Left hindlimb (tissue), 1 donor: ENCODE results near the gene NRG3.

ENCODE experiments used
- DNase-seq: peaks from one replicate; pipeline ENCODE4 v3.0.0-alpha.2; 2018

NRG3 gene

GRCh38 chr10:82400841-82401240 is 525.8 kb downstream of the NRG3 start:
- DNase-seq, result no peak

GRCh38 chr10:82402906-82403401 is 528.0 kb downstream of the NRG3 start:
- no peak for DNase-seq

- DNase-seq, result peak; percentile 29
Measured at GRCh38 chr10:82409671-82410070, 534.7 kb downstream of the NRG3 start.

GRCh38 chr10:82411416-82411815 is 536.4 kb downstream of the NRG3 start:
- DNase-seq, result no peak

- no peak for DNase-seq
Measured at GRCh38 chr10:82420001-82420400, 545.0 kb downstream of the NRG3 start.

- no peak for DNase-seq
Measured at GRCh38 chr10:82429302-82429701, 554.3 kb downstream of the NRG3 start.

GRCh38 chr10:82438277-82438676 is 563.3 kb downstream of the NRG3 start:
- no peak for DNase-seq

- DNase-seq, result no peak
Measured at GRCh38 chr10:82440775-82441174, 565.8 kb downstream of the NRG3 start.

- DNase-seq, result no peak
Measured at GRCh38 chr10:82452046-82452445, 577.1 kb downstream of the NRG3 start.

- no peak for DNase-seq
Measured at GRCh38 chr10:82452676-82453075, 577.7 kb downstream of the NRG3 start.

- DNase-seq, result no peak
Measured at GRCh38 chr10:82453678-82454293, 578.8 kb downstream of the NRG3 start.

- DNase-seq, result no peak
Measured at GRCh38 chr10:82462910-82463551, 588.0 kb downstream of the NRG3 start.

- DNase-seq, result no peak
Measured at GRCh38 chr10:82463614-82464013, 588.6 kb downstream of the NRG3 start.

GRCh38 chr10:82464191-82464818 is 589.3 kb downstream of the NRG3 start:
- peak; percentile 46 for DNase-seq

GRCh38 chr10:82464966-82465365 is 590.0 kb downstream of the NRG3 start:
- no peak for DNase-seq

- no peak for DNase-seq
Measured at GRCh38 chr10:82468453-82468852, 593.5 kb downstream of the NRG3 start.

- no peak for DNase-seq
Measured at GRCh38 chr10:82472406-82473335, 597.7 kb downstream of the NRG3 start.

GRCh38 chr10:82477776-82478175 is 602.8 kb downstream of the NRG3 start:
- no peak for DNase-seq

GRCh38 chr10:82492647-82493046 is 617.7 kb downstream of the NRG3 start:
- DNase-seq, result no peak

GRCh38 chr10:82496114-82496513 is 621.1 kb downstream of the NRG3 start:
- DNase-seq, result no peak

GRCh38 chr10:82497439-82497838 is 622.4 kb downstream of the NRG3 start:
- no peak for DNase-seq

- DNase-seq, result no peak
Measured at GRCh38 chr10:82498976-82499375, 624.0 kb downstream of the NRG3 start.

GRCh38 chr10:82505009-82505408 is 630.0 kb downstream of the NRG3 start:
- no peak for DNase-seq
